GM18858 (cell line): ENCODE measurements around the gene MTMR12.
"Not testable (repeated sequence)": the region's sequence is repeated elsewhere in the genome, so short reads cannot be mapped to it uniquely, and the experiment has no call there.

Experiments used
- ATAC-seq: cut with Tn5 transposase; IDR thresholded peaks from one replicate; pipeline ENCODE4 v1.9.1; 2021; ENCODE audit not compliant: unreplicated experiment

Gene MTMR12

GRCh38 chr5:32233696-32234447 lies 78.9 kb downstream of the MTMR12 start:
- no peak for ATAC-seq

- ATAC-seq, result no peak
These were observed 79.5 kb downstream of the MTMR12 start for GRCh38 chr5:32233220-32233695.

GRCh38 chr5:32232441-32233219 lies 80.1 kb downstream of the MTMR12 start:
- peak; percentile 77 for ATAC-seq

GRCh38 chr5:32231929-32232328 lies 80.8 kb downstream of the MTMR12 start:
- ATAC-seq, result no peak

GRCh38 chr5:32231241-32231640 lies 81.5 kb downstream of the MTMR12 start:
- ATAC-seq, result no peak

GRCh38 chr5:32230356-32231099 lies 82.2 kb downstream of the MTMR12 start:
- ATAC-seq, result no peak

GRCh38 chr5:32229586-32229985 lies 83.2 kb downstream of the MTMR12 start:
- no peak for ATAC-seq

- ATAC-seq, result no peak
These were observed 83.9 kb downstream of the MTMR12 start for GRCh38 chr5:32228816-32229215.

- no peak for ATAC-seq
These were observed 87.3 kb downstream of the MTMR12 start for GRCh38 chr5:32225445-32225844.

- ATAC-seq, result no peak
These were observed 88.6 kb downstream of the MTMR12 start for GRCh38 chr5:32223972-32224609.

- no peak for ATAC-seq
These were observed 89.8 kb downstream of the MTMR12 start for GRCh38 chr5:32222723-32223470.

- no peak for ATAC-seq
These were observed 94.8 kb downstream of the MTMR12 start for GRCh38 chr5:32217886-32218396.

GRCh38 chr5:32214344-32214743 lies 98.4 kb downstream of the MTMR12 start:
- not testable (repeated sequence) for ATAC-seq

- ATAC-seq, result no peak
These were observed 102.6 kb downstream of the MTMR12 start for GRCh38 chr5:32210151-32210550.

GRCh38 chr5:32208837-32209236 lies 103.9 kb downstream of the MTMR12 start:
- ATAC-seq, result not testable (repeated sequence)

GRCh38 chr5:32207355-32207634 lies 105.4 kb downstream of the MTMR12 start:
- ATAC-seq, result no peak

GRCh38 chr5:32206509-32207354 lies 106.0 kb downstream of the MTMR12 start:
- ATAC-seq, result no peak

- ATAC-seq, result no peak
These were observed 106.7 kb downstream of the MTMR12 start for GRCh38 chr5:32206053-32206452.

- no peak for ATAC-seq
These were observed 110.3 kb downstream of the MTMR12 start for GRCh38 chr5:32202394-32202793.
